ENCODE measurements around the gene MMP25. TPM values are rescaled to one million over a fixed set of nuclear protein-coding genes. Genes with fewer than 3 reads are reported as not detected.

The MMP25 gene
- total and polyA plus RNA-seq, 7 experiments from 2014 or later, result 0.64 to 64.4 (median 0.93) TPM

DNA sequence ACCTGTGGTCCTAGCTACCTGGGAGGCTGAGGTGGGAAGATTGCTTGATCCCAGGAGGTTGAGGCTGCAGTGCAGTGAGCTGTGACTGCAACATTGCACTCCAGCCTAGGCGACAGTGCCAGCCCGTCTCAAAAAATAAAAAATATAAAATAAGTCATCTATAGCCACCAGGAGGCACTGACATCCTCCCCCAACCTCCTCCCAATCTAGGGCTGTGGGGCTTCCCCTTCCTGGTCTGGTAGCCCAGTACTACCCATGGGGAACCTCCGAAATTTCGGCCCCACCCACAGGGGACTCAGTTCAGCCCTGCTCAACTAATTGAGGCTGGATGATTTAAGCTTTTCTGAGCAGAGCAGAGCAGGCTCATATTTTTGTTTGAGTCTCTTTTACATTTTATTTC lies 49.5 kb downstream of the MMP25 start:
- no peak overlapping the region for H3K4me3 ChIP-seq (ENCODE audit: low read length)
- peaks cover 0 to 6% (median 0%) of the 10 kb centered on the region in 5 donors for H3K36me3 Mint-ChIP-seq
- ChIA-PET POLR2A (interaction anchor here (1.0 to 8.3 kb wide), 7 partner anchors 9 to 48 kb away, joined by 3 to 95 read pairs (median 8); partner anchors contain the start of gene IL32), CTCF (interaction anchor here (0.6 to 15.4 kb wide), 18 partner anchors 9 to 365 kb away, joined by 3 to 233 read pairs (median 4); partner anchors contain the start of genes IL32 and ZNF213)
- H3K36me3 ChIP-seq (ENCODE audit: control insufficient read depth in 2 of 3, insufficient read depth in 3 of 3, low read length in 3 of 3), result no peaks in the 10 kb centered on the region
- H3K9me3 Mint-ChIP-seq, result no peaks in the 10 kb centered on the region
- peak overlapping the region in 7 of 9 donors; percentile 43 to 91 (median 80) for H3K27ac Mint-ChIP-seq
- no peaks in the 10 kb centered on the region for H3K9me3 ChIP-seq (ENCODE audit: control insufficient read depth in 2 of 3, low read length in 3 of 3)
- peak in 8 of 9 donors; percentile 36 to 64 (median 56) for DNase-seq
- no peaks in the 10 kb centered on the region for H3K27me3 ChIP-seq (ENCODE audit: control insufficient read depth in 2 of 2, insufficient read depth in 2 of 2, low read length in 2 of 2)
- H3K27me3 Mint-ChIP-seq, result no peaks in the 10 kb centered on the region
- H3K27ac ChIP-seq (ENCODE audit: low read depth, low read length), result peak overlapping the region; percentile 44
- ATAC-seq, result peak; percentile 81
- peak overlapping the region in 9 of 10 donors; percentile 19 to 59 (median 29) for H3K4me3 Mint-ChIP-seq
- H3K4me1 ChIP-seq (ENCODE audit: control insufficient read depth in 2 of 2, insufficient read depth in 2 of 2, low read length in 2 of 2), result peaks cover 28 to 36% of the 10 kb centered on the region in 2 donors
- peaks cover 20 to 63% (median 50%) of the 10 kb centered on the region in 7 donors for H3K4me1 Mint-ChIP-seq
- intact Hi-C loops (cut with micrococcal nuclease), result loop anchor here (1.0 to 2.0 kb wide), 7 partner anchors 10 to 70 kb away; no protein-coding TSS in a partner anchor

DNA sequence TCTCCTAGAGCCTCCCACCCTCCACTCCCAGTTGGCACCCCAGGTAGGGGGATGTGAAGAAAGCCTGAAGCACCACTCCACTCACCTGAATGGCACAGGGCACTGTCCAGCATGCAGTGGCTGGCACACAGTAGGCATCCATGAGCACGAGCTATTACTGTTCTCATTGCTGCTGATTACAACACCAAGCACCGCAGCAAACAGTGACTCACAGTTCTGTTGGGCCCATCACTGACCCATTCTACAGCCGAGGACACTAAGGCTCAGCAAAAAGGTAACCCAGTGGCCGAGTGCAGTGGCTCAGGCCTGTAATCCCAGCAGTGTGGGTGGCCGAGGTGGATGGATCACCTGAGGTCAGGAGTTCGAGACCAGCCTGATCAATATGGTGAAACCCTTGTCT lies 50.0 kb downstream of the MMP25 start:
- H3K27me3 ChIP-seq (ENCODE audit: control insufficient read depth in 2 of 2, insufficient read depth in 2 of 2, low read length in 2 of 2), result no peaks in the 10 kb centered on the region
- no peaks in the 10 kb centered on the region for H3K9me3 Mint-ChIP-seq
- H3K9me3 ChIP-seq (ENCODE audit: control insufficient read depth in 2 of 3, low read length in 3 of 3), result no peaks in the 10 kb centered on the region
- peak overlapping the region in 4 of 9 donors; percentile 75 to 88 (median 78) for H3K27ac Mint-ChIP-seq
- ATAC-seq, result no peak
- intact Hi-C loops (cut with micrococcal nuclease), result loop anchor here (1.0 to 2.0 kb wide), 7 partner anchors 10 to 70 kb away; no protein-coding TSS in a partner anchor
- no peak overlapping the region for H3K4me3 ChIP-seq (ENCODE audit: low read length)
- peak overlapping the region; percentile 44 for H3K27ac ChIP-seq (ENCODE audit: low read depth, low read length)
- H3K4me1 ChIP-seq (ENCODE audit: control insufficient read depth in 2 of 2, insufficient read depth in 2 of 2, low read length in 2 of 2), result peaks cover 33 to 36% of the 10 kb centered on the region in 2 donors
- ChIA-PET POLR2A (interaction anchor here (0.8 to 8.3 kb wide), 8 partner anchors 8 to 48 kb away, joined by 3 to 95 read pairs (median 7); partner anchors contain the start of genes IL32 and ZNF213), CTCF (interaction anchor here (0.6 to 15.4 kb wide), 13 partner anchors 9 to 365 kb away, joined by 3 to 233 read pairs (median 4); partner anchors contain the start of genes IL32 and ZNF213)
- H3K4me3 Mint-ChIP-seq, result no peak overlapping the region
- H3K36me3 ChIP-seq (ENCODE audit: control insufficient read depth in 2 of 3, insufficient read depth in 3 of 3, low read length in 3 of 3), result no peaks in the 10 kb centered on the region
- peaks cover 23 to 63% (median 50%) of the 10 kb centered on the region in 7 donors for H3K4me1 Mint-ChIP-seq
- DNase-seq, result no peak
- H3K36me3 Mint-ChIP-seq, result peaks cover 0 to 6% (median 0%) of the 10 kb centered on the region in 5 donors
- no peaks in the 10 kb centered on the region for H3K27me3 Mint-ChIP-seq

DNA sequence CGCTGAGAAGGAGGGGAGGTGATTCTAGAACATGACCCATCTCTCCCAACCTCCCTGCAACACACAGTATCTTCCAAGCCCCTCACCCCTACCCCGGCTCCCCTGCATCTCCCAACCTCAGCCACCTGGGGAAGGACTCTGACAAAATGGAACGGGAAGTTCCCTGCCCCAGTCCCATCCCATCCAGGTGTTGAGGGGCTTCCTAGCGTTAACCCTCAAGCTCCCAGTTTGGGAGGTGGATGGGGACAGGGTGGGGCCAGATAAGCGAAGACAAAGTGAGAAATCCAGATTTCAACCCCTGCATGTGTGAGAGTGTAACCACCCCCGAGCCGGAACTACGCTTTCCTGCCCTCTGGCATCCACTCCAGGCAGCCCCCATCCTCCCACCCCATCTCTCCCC lies 50.9 kb downstream of the MMP25 start:
- ATAC-seq (no peak), DNase-seq (no peak)
- no peak overlapping the region for H3K4me3 ChIP-seq (ENCODE audit: low read length)
- Mint-ChIP-seq H3K9me3 (no peaks in the 10 kb centered on the region), H3K4me3 (no peak overlapping the region), H3K27me3 (no peaks in the 10 kb centered on the region), H3K36me3 (peaks cover 0 to 7% (median 0%) of the 10 kb centered on the region in 5 donors), H3K27ac (peak overlapping the region in 6 of 9 donors; percentile 9 to 60 (median 49)), H3K4me1 (peaks cover 27 to 64% (median 52%) of the 10 kb centered on the region in 7 donors)
- no peaks in the 10 kb centered on the region for H3K27me3 ChIP-seq (ENCODE audit: control insufficient read depth in 2 of 2, insufficient read depth in 2 of 2, low read length in 2 of 2)
- POLR2A ChIA-PET, result interaction anchor here (0.6 to 8.3 kb wide), 6 partner anchors 21 to 115 kb away, joined by 3 to 95 read pairs (median 16); partner anchors contain the start of genes IL32 and ZNF213
- no peak overlapping the region for H3K27ac ChIP-seq (ENCODE audit: low read depth, low read length)
- no peaks in the 10 kb centered on the region for H3K36me3 ChIP-seq (ENCODE audit: control insufficient read depth in 2 of 3, insufficient read depth in 3 of 3, low read length in 3 of 3)
- H3K9me3 ChIP-seq (ENCODE audit: control insufficient read depth in 2 of 3, low read length in 3 of 3), result no peaks in the 10 kb centered on the region
- CTCF ChIA-PET, result interaction anchor here (0.6 to 15.4 kb wide), 10 partner anchors 8 to 64 kb away, joined by 3 to 233 read pairs (median 5); partner anchors contain the start of gene ZNF213
- peaks cover 33 to 39% of the 10 kb centered on the region in 2 donors for H3K4me1 ChIP-seq (ENCODE audit: control insufficient read depth in 2 of 2, insufficient read depth in 2 of 2, low read length in 2 of 2)
- intact Hi-C loops (cut with micrococcal nuclease), result loop anchor here in 1 of 2 donors (2.0 kb wide), 1 partner anchor 66 kb away; no protein-coding TSS in a partner anchor

DNA sequence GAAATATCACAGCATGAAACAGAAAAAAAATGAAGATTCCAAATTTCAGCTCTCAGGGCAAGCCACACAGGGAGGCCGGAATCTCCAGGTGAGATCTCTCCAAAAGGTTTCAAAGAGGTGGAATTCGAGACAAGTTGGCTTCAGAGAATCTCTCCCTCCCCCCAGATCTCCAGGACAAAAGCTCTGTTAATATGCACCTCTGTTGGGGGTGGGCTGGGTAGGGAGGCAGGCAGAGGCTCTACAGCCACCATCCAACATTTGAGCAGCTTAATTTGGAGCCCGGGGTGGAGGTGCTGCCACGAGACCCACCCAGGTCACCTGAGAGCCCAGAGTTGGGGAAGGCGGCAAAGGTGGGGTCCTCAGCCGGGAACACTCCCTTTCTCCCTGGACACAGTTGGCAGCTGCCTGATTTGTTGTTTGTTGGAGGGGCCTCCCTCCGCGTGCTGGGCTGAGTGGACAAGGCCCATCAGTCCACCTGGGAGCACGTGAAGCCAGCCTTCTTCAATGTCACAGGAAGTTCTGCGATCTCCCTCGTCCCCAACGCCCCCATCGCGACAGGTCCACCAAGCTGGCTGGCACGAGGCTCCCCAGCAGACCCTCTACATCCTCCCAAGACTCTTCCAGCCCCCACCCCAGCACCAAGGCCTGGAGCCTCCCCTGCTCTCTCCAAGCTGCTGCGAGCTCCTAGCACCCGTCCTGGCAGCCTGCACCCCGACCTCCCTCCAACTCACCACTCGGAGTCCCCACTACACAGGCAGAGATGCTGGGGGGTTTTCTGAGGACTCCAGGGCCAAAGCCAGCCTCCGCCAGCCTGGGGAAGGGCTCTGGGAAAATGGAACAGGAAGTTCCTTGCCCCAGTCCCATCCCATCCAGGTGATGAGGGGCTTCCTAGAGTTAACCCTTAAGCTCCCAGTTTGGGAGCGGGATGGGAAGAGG lies 52.4 kb downstream of the MMP25 start, which contains the start of gene ZSCAN10:
TSS of gene ZSCAN10 (minus strand) at position 836 of the 936 bp plus-strand sequence. CDS start 6,357 bp downstream, outside the sequence.
- Mint-ChIP-seq H3K4me1 (peaks cover 35 to 70% (median 60%) of the 10 kb centered on the region in 7 donors), H3K36me3 (peaks cover 0 to 7% (median 0%) of the 10 kb centered on the region in 5 donors), H3K9me3 (no peaks in the 10 kb centered on the region), H3K4me3 (peak within 1 kb of the TSS; percentile 71 to 98 (median 82)), H3K27ac (peak within 1 kb of the TSS; percentile 74 to 93 (median 86)), H3K27me3 (no peaks in the 10 kb centered on the region)
- H3K27me3 ChIP-seq (ENCODE audit: control insufficient read depth in 2 of 2, insufficient read depth in 2 of 2, low read length in 2 of 2), result no peaks in the 10 kb centered on the region
- ATAC-seq, result no peak
- H3K36me3 ChIP-seq (ENCODE audit: control insufficient read depth in 2 of 3, insufficient read depth in 3 of 3, low read length in 3 of 3), result no peaks in the 10 kb centered on the region
- no peaks in the 10 kb centered on the region for H3K9me3 ChIP-seq (ENCODE audit: control insufficient read depth in 2 of 3, low read length in 3 of 3)
- ChIA-PET CTCF (interaction anchor here (0.7 to 15.4 kb wide), 12 partner anchors 10 to 160 kb away, joined by 3 to 233 read pairs (median 4); partner anchors contain the start of gene ZNF213), POLR2A (interaction anchor here (0.6 to 8.3 kb wide), 17 partner anchors 9 to 194 kb away, joined by 3 to 95 read pairs (median 4); partner anchors contain the start of genes IL32 and ZNF213)
- intact Hi-C loops (cut with micrococcal nuclease), result no loop called here
- peaks cover 33 to 40% of the 10 kb centered on the region in 2 donors for H3K4me1 ChIP-seq (ENCODE audit: control insufficient read depth in 2 of 2, insufficient read depth in 2 of 2, low read length in 2 of 2)
- peak within 1 kb of the TSS; percentile 46 for H3K4me3 ChIP-seq (ENCODE audit: low read length)
- H3K27ac ChIP-seq (ENCODE audit: low read depth, low read length), result peak within 1 kb of the TSS; percentile 35
- no peak for DNase-seq

DNA sequence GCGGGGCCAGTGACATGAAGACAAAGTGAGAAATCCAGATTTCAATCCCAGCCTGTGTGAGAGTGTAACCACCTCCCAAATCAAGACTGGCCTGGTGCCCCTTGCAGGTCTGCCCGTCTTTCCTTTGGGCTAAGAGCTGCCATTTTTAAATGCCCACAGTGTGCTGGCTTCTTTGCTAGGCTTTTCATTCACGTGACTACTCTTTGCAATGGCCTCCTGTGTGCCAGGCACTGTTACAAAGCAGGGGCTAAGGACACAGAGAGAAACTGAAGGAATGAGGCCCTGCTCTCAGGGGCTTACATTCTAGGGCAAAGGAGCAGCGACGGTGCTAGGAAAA lies 53.0 kb downstream of the MMP25 start:
- Histone ChIP-seq H3K27me3 (ENCODE audit: control insufficient read depth in 2 of 2, insufficient read depth in 2 of 2, low read length in 2 of 2) (no peaks in the 10 kb centered on the region), H3K4me3 (ENCODE audit: low read length) (no peak overlapping the region), H3K4me1 (ENCODE audit: control insufficient read depth in 2 of 2, insufficient read depth in 2 of 2, low read length in 2 of 2) (peaks cover 31 to 37% of the 10 kb centered on the region in 2 donors), H3K9me3 (ENCODE audit: control insufficient read depth in 2 of 3, low read length in 3 of 3) (no peaks in the 10 kb centered on the region), H3K36me3 (ENCODE audit: control insufficient read depth in 2 of 3, insufficient read depth in 3 of 3, low read length in 3 of 3) (no peaks in the 10 kb centered on the region), H3K27ac (ENCODE audit: low read depth, low read length) (peak overlapping the region; percentile 35)
- peak overlapping the region in 9 of 10 donors; percentile 34 to 98 (median 73) for H3K4me3 Mint-ChIP-seq
- peaks cover 0 to 7% (median 0%) of the 10 kb centered on the region in 5 donors for H3K36me3 Mint-ChIP-seq
- H3K9me3 Mint-ChIP-seq, result no peaks in the 10 kb centered on the region
- POLR2A ChIA-PET, result interaction anchor here (1.1 to 8.3 kb wide), 10 partner anchors 12 to 59 kb away, joined by 4 to 95 read pairs (median 18); partner anchors contain the start of genes IL32 and ZNF213
- ATAC-seq, result no peak
- no peaks in the 10 kb centered on the region for H3K27me3 Mint-ChIP-seq
- peaks cover 33 to 69% (median 60%) of the 10 kb centered on the region in 7 donors for H3K4me1 Mint-ChIP-seq
- CTCF ChIA-PET, result interaction anchor here (0.6 to 15.4 kb wide), 7 partner anchors 10 to 428 kb away, joined by 3 to 233 read pairs (median 3); partner anchors contain the start of gene ZNF213
- DNase-seq, result no peak
- H3K27ac Mint-ChIP-seq, result peak overlapping the region in 5 of 9 donors; percentile 56 to 87 (median 71)
- intact Hi-C loops (cut with micrococcal nuclease), result no loop called here
